ENCODE results near the gene ADD1. TPM values are rescaled to one million over a fixed set of nuclear protein-coding genes. Genes with fewer than 3 reads are reported as not detected.
A peak's percentile ranks its signal among the peaks of the same experiment; 100 is the strongest.

Gene ADD1
- total RNA-seq, 4 donors from 2014 or later, result 253 to 402 (median 311) TPM

- intact Hi-C loops (cut with DNase I), result no loop called here
- Histone ChIP-seq H3K27ac (replicated peaks in 1 of 4) (no peak overlapping the region), H3K27me3 (no peaks in the 10 kb centered on the region), H3K36me3 (peaks cover 5 to 16% (median 11%) of the 10 kb centered on the region in 4 donors), H3K4me3 (no peak overlapping the region), H3K4me1 (peaks cover 95 to 97% (median 95%) of the 10 kb centered on the region in 4 donors), H3K9me3 (no peaks in the 10 kb centered on the region)
- no peak for TF ChIP-seq CTCF (IDR thresholded peaks at IDR 0.05)
- no peak for TF ChIP-seq POLR2AphosphoS5 (IDR thresholded peaks at IDR 0.05)
- no peak for TF ChIP-seq EP300 (IDR thresholded peaks at IDR 0.05)
- no peak for TF ChIP-seq POLR2A (IDR thresholded peaks at IDR 0.05; ENCODE audit: low read depth)
- WGBS, result 96% methylated on average over 5 of the region's 5 CpGs
- DNase-seq (ENCODE audit: extremely low spot score), result no peak
Measured at GRCh38 chr4:2857349-2857927, 13.8 kb downstream of the ADD1 start.

GRCh38 chr4:2858451-2859217, 15.0 kb downstream of the ADD1 start:
- H3K27ac ChIP-seq (replicated peaks in 1 of 4), result peak overlapping the region in 3 of 4 donors; percentile 49 to 63 (median 61)
- intact Hi-C loops (cut with DNase I), result no loop called here
- DNase-seq (ENCODE audit: extremely low spot score), result no peak
- H3K27me3 ChIP-seq, result no peaks in the 10 kb centered on the region
- WGBS, result 54% methylated on average over 7 of the region's 7 CpGs
- peaks cover 2 to 13% (median 7%) of the 10 kb centered on the region in 4 donors for H3K36me3 ChIP-seq
- TF ChIP-seq POLR2AphosphoS5 (IDR thresholded peaks at IDR 0.05) (peak; percentile 11 to 27), EP300 (IDR thresholded peaks at IDR 0.05) (no peak), POLR2A (IDR thresholded peaks at IDR 0.05; ENCODE audit: low read depth) (no peak), CTCF (IDR thresholded peaks at IDR 0.05) (no peak)
- H3K9me3 ChIP-seq, result no peaks in the 10 kb centered on the region
- peaks cover 95 to 97% (median 95%) of the 10 kb centered on the region in 4 donors for H3K4me1 ChIP-seq
- H3K4me3 ChIP-seq, result no peak overlapping the region

GRCh38 chr4:2859514-2859913, 15.9 kb downstream of the ADD1 start:
- no peak for TF ChIP-seq POLR2AphosphoS5 (IDR thresholded peaks at IDR 0.05)
- no peak for TF ChIP-seq CTCF (IDR thresholded peaks at IDR 0.05)
- TF ChIP-seq POLR2A (IDR thresholded peaks at IDR 0.05; ENCODE audit: low read depth), result no peak
- TF ChIP-seq EP300 (IDR thresholded peaks at IDR 0.05), result no peak
- DNase-seq (ENCODE audit: extremely low spot score), result no peak
- H3K9me3 ChIP-seq, result no peaks in the 10 kb centered on the region
- peaks cover 95 to 97% (median 96%) of the 10 kb centered on the region in 4 donors for H3K4me1 ChIP-seq
- 41% methylated on average over 3 of the region's 3 CpGs for WGBS
- intact Hi-C loops (cut with DNase I), result no loop called here
- no peak overlapping the region for H3K4me3 ChIP-seq
- no peaks in the 10 kb centered on the region for H3K27me3 ChIP-seq
- H3K27ac ChIP-seq (replicated peaks in 1 of 4), result peak overlapping the region; percentile 40 to 63 (median 55)
- peaks cover 0 to 6% (median 0%) of the 10 kb centered on the region in 4 donors for H3K36me3 ChIP-seq

GRCh38 chr4:2860391-2861348, 17.0 kb downstream of the ADD1 start:
- peak overlapping the region; percentile 49 to 63 (median 59) for H3K27ac ChIP-seq (replicated peaks in 1 of 4)
- DNase-seq (ENCODE audit: extremely low spot score), result no peak
- no peaks in the 10 kb centered on the region for H3K27me3 ChIP-seq
- H3K4me3 ChIP-seq, result no peak overlapping the region
- H3K4me1 ChIP-seq, result peaks cover 95 to 97% (median 96%) of the 10 kb centered on the region in 4 donors
- no peaks in the 10 kb centered on the region for H3K36me3 ChIP-seq
- intact Hi-C loops (cut with DNase I), result no loop called here
- no peaks in the 10 kb centered on the region for H3K9me3 ChIP-seq
- WGBS, result 75% methylated on average over 6 of the region's 6 CpGs
- no peak for TF ChIP-seq EP300 (IDR thresholded peaks at IDR 0.05)
- peak in 1 of 2 donors; percentile 31 for TF ChIP-seq POLR2AphosphoS5 (IDR thresholded peaks at IDR 0.05)
- no peak for TF ChIP-seq CTCF (IDR thresholded peaks at IDR 0.05)
